Activated T-helper 1 cell treated with anti-CD3 and anti-CD28 coated beads, Interleukin-12 subunit alpha, Interleukin-12 subunit beta, Interleukin-2, Interleukin-4 antibody, amounts not matched to agents 30 ng/mL and 10 ng/mL and 1 ng/mL, durations not matched to agents 14 hours and 24 hours and 36 hours (primary cell): Measurements from ENCODE around the gene SPON1. TPM values are rescaled to one million over a fixed set of nuclear protein-coding genes. Genes with fewer than 3 reads are reported as not detected.

Source experiments
- DNase-seq: peaks from one replicate; pipeline ENCODE4 v3.0.0; 2021; ENCODE audit warnings: low spot score
- H3K27ac Mint-ChIP-seq: one replicate; pipeline ENCODE4 v1.8.0; 2021; ENCODE audit warnings: mild to moderate bottlenecking, mixed read lengths
- H3K27me3 Mint-ChIP-seq: one replicate; pipeline ENCODE4 v1.8.0; 2022; ENCODE audit warnings: mild to moderate bottlenecking, moderate library complexity, mixed read lengths; ENCODE audit not compliant: insufficient read depth
- H3K36me3 Mint-ChIP-seq: one replicate; pipeline ENCODE4 v1.8.0; 2021; ENCODE audit warnings: low read depth, mixed read lengths
- H3K4me1 Mint-ChIP-seq: one replicate; pipeline ENCODE4 v1.8.0; 2021; ENCODE audit warnings: low read depth, mixed read lengths
- H3K4me3 Mint-ChIP-seq: one replicate; pipeline ENCODE4 v1.8.0; 2021; ENCODE audit warnings: mild to moderate bottlenecking, moderate library complexity, mixed read lengths
- H3K9me3 Mint-ChIP-seq: one replicate; pipeline ENCODE4 v1.8.0; 2021; ENCODE audit warnings: mixed read lengths
- intact Hi-C: fragments of 100-400 bp; cut with micrococcal nuclease; formaldehyde crosslinking; loops from one replicate; pipeline ENCODE4 v1.15.1; 2024
- total RNA-seq: library from RNA; stranded (reverse); gene quantifications from 2 replicates; pipeline ENCODE4 v1.2.3, GENCODE V29; 2022

SPON1 gene
- total RNA-seq, 1 donor from 2014 or later, result 0.29 TPM

- H3K27ac Mint-ChIP-seq, result no peak overlapping the region
These were observed 155.1 kb downstream of the SPON1 start for GRCh38 chr11:14117632-14118031.

GRCh38 chr11:14118072-14118471 is 155.5 kb downstream of the SPON1 start:
- Mint-ChIP-seq H3K27ac (no peak overlapping the region), H3K9me3 (no peaks in the 10 kb centered on the region), H3K27me3 (no peaks in the 10 kb centered on the region), H3K4me1 (no peaks in the 10 kb centered on the region), H3K4me3 (no peak overlapping the region), H3K36me3 (no peaks in the 10 kb centered on the region)
- intact Hi-C loops, result no loop called here
- DNase-seq, result no peak

More at GRCh38 chr11:14117632-14118031, 155.1 kb downstream of the SPON1 start:
- no peaks in the 10 kb centered on the region for H3K9me3 Mint-ChIP-seq
- no peak for DNase-seq
- H3K4me1 Mint-ChIP-seq, result no peaks in the 10 kb centered on the region
- H3K4me3 Mint-ChIP-seq, result no peak overlapping the region
- intact Hi-C loops, result no loop called here
- no peaks in the 10 kb centered on the region for H3K36me3 Mint-ChIP-seq
- H3K27me3 Mint-ChIP-seq, result no peaks in the 10 kb centered on the region

DNA sequence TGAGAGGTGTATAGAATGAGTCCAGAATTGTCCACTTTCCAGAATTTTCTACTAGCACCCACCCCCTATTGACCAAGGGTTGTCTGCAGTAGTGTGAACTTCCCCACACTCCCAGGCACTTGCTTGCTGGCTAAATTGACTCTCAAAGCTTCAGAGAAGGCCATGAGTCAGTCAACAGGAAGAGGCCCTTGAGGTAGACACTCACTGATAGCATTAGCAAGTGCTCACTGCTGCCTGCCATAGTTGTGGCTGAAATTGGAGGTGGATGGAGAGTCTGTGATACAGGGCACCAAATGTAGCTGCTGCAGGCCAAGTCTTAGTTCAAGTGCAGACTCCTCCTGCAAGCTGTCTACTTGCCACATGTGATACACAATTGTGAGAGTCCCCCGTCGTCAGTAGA is 156.8 kb downstream of the SPON1 start:
- intact Hi-C loops, result no loop called here
- H3K27ac Mint-ChIP-seq, result no peak overlapping the region
- no peak for DNase-seq
- no peaks in the 10 kb centered on the region for H3K36me3 Mint-ChIP-seq
- H3K27me3 Mint-ChIP-seq, result no peaks in the 10 kb centered on the region
- no peak overlapping the region for H3K4me3 Mint-ChIP-seq
- no peaks in the 10 kb centered on the region for H3K4me1 Mint-ChIP-seq
- no peaks in the 10 kb centered on the region for H3K9me3 Mint-ChIP-seq

DNA sequence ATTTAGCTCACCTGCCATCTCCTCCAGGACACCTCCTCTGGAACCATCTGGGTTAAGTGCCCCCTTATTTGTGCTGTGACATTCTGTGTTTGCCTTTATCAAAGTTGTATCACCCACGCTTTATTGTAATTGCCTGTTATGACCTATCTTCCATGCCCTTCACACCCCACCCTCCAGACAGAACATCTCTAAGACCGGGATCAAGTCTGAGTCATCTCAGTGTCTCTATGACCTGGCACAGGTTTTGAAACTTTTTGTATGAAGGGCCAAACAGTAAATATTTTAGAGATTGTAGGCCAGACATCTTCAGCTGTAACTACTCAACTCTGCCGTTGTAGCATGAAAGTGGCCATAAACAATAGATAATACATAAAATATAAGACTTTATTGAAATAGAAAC is 161.8 kb downstream of the SPON1 start:
- intact Hi-C loops, result no loop called here
- H3K27me3 Mint-ChIP-seq, result no peaks in the 10 kb centered on the region
- DNase-seq, result no peak
- H3K36me3 Mint-ChIP-seq, result no peaks in the 10 kb centered on the region
- H3K4me3 Mint-ChIP-seq, result no peak overlapping the region
- H3K27ac Mint-ChIP-seq, result no peak overlapping the region
- no peaks in the 10 kb centered on the region for H3K4me1 Mint-ChIP-seq
- H3K9me3 Mint-ChIP-seq, result no peaks in the 10 kb centered on the region

- Mint-ChIP-seq H3K27me3 (no peaks in the 10 kb centered on the region), H3K36me3 (no peaks in the 10 kb centered on the region), H3K4me1 (no peaks in the 10 kb centered on the region), H3K4me3 (no peak overlapping the region), H3K9me3 (no peaks in the 10 kb centered on the region), H3K27ac (no peak overlapping the region)
- intact Hi-C loops, result no loop called here
- no peak for DNase-seq
These were observed 162.4 kb downstream of the SPON1 start for GRCh38 chr11:14124886-14125285.

- H3K4me3 Mint-ChIP-seq, result no peak overlapping the region
- H3K9me3 Mint-ChIP-seq, result no peaks in the 10 kb centered on the region
- DNase-seq, result no peak
- H3K27me3 Mint-ChIP-seq, result no peaks in the 10 kb centered on the region
- intact Hi-C loops, result no loop called here
- no peaks in the 10 kb centered on the region for H3K36me3 Mint-ChIP-seq
- H3K27ac Mint-ChIP-seq, result no peak overlapping the region
- H3K4me1 Mint-ChIP-seq, result no peaks in the 10 kb centered on the region
These were observed 163.0 kb downstream of the SPON1 start for GRCh38 chr11:14125529-14125928.

GRCh38 chr11:14127679-14128078 is 165.2 kb downstream of the SPON1 start:
- Mint-ChIP-seq H3K36me3 (no peaks in the 10 kb centered on the region), H3K4me1 (no peaks in the 10 kb centered on the region), H3K27ac (no peak overlapping the region), H3K4me3 (no peak overlapping the region), H3K9me3 (no peaks in the 10 kb centered on the region), H3K27me3 (peaks cover 3% of the 10 kb centered on the region)
- no peak for DNase-seq
- intact Hi-C loops, result no loop called here

DNA sequence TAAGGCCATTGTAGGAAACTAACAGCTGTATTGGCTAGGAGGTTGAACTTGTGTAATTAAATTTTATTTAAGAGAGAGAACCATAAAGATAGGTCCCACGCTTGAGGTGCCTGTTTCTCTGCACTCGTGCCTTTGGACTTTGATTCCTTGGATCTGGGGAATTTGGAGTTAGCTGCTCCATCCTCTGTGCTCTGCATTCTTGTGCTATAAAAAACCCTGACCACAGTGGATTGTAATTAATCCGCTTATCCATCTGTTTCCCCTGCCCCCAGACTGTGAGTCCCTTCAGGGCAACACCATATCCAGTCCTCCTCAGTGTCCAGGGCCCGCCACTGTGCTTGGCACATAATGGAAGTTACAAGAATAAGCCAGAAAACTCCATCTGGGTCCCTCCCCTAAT is 169.8 kb downstream of the SPON1 start:
- H3K27ac Mint-ChIP-seq, result no peak overlapping the region
- peaks cover 3% of the 10 kb centered on the region for H3K27me3 Mint-ChIP-seq
- no peaks in the 10 kb centered on the region for H3K36me3 Mint-ChIP-seq
- intact Hi-C loops, result no loop called here
- H3K9me3 Mint-ChIP-seq, result no peaks in the 10 kb centered on the region
- no peak overlapping the region for H3K4me3 Mint-ChIP-seq
- H3K4me1 Mint-ChIP-seq, result no peaks in the 10 kb centered on the region
- DNase-seq, result no peak

- Mint-ChIP-seq H3K27ac (no peak overlapping the region), H3K27me3 (peaks cover 3% of the 10 kb centered on the region), H3K36me3 (no peaks in the 10 kb centered on the region), H3K4me3 (no peak overlapping the region), H3K4me1 (no peaks in the 10 kb centered on the region), H3K9me3 (no peaks in the 10 kb centered on the region)
- no peak for DNase-seq
- intact Hi-C loops, result no loop called here
These were observed 170.9 kb downstream of the SPON1 start for GRCh38 chr11:14133381-14133780.

- H3K36me3 Mint-ChIP-seq, result no peaks in the 10 kb centered on the region
- no peak overlapping the region for H3K4me3 Mint-ChIP-seq
- no peak overlapping the region for H3K27ac Mint-ChIP-seq
- no peaks in the 10 kb centered on the region for H3K4me1 Mint-ChIP-seq
- intact Hi-C loops, result no loop called here
- no peak for DNase-seq
- H3K27me3 Mint-ChIP-seq, result peaks cover 3% of the 10 kb centered on the region
- H3K9me3 Mint-ChIP-seq, result no peaks in the 10 kb centered on the region
These were observed 174.0 kb downstream of the SPON1 start for GRCh38 chr11:14136561-14136960.

DNA sequence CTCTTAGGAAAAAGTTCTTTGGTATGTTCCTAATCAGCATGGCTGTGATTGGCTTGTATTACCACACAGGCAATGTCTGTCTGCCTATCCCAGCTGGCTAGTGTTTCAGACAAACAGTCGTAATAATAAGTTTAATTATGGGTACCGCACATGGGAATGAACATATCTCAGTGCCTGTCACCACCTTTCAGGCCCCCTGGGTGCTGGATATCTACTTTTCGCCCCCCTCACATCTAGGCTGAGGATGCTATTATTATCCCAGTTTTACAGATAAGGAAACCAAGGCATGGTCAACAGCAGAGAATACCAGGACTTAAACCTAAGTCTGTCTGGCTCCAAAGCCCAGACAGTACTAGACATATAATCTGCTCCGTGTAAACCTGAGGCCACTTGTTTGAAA is 174.8 kb downstream of the SPON1 start:
- intact Hi-C loops, result no loop called here

GRCh38 chr11:14140991-14141390 is 178.5 kb downstream of the SPON1 start:
- intact Hi-C loops, result no loop called here
- no peaks in the 10 kb centered on the region for H3K27me3 Mint-ChIP-seq
- no peak overlapping the region for H3K27ac Mint-ChIP-seq
- H3K4me3 Mint-ChIP-seq, result no peak overlapping the region
- peaks cover 4% of the 10 kb centered on the region for H3K4me1 Mint-ChIP-seq
- no peaks in the 10 kb centered on the region for H3K9me3 Mint-ChIP-seq
- no peak for DNase-seq
- no peaks in the 10 kb centered on the region for H3K36me3 Mint-ChIP-seq

More for the DNA sequence above, 174.8 kb downstream of the SPON1 start:
- H3K4me1 Mint-ChIP-seq, result no peaks in the 10 kb centered on the region
- H3K9me3 Mint-ChIP-seq, result no peaks in the 10 kb centered on the region
- no peaks in the 10 kb centered on the region for H3K36me3 Mint-ChIP-seq
- no peak for DNase-seq
- no peak overlapping the region for H3K4me3 Mint-ChIP-seq
- H3K27ac Mint-ChIP-seq, result no peak overlapping the region
- H3K27me3 Mint-ChIP-seq, result peaks cover 3% of the 10 kb centered on the region

GRCh38 chr11:14141676-14142075 is 179.2 kb downstream of the SPON1 start:
- intact Hi-C loops, result no loop called here
- Mint-ChIP-seq H3K4me3 (no peak overlapping the region), H3K9me3 (no peaks in the 10 kb centered on the region), H3K27ac (no peak overlapping the region), H3K4me1 (peaks cover 4% of the 10 kb centered on the region), H3K36me3 (no peaks in the 10 kb centered on the region), H3K27me3 (no peaks in the 10 kb centered on the region)
- DNase-seq, result no peak

DNA sequence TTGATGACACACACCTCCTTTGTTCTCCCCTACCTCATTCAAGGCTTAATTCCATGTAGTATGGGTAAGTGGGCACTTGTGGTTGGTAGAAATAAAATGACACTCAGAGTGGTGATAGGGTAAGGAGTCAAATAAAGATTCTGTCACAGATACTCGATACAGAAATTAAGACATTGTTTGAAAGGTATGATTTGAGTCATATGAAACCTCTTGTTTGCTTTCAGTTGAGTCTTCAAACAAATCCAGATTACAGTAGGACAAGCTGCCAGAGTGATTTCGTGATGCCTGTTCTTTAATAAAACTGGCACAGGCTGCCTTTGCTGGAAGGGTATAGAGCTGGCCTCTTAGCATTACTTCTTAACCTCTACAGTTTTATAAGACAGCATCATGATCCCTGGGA is 182.4 kb downstream of the SPON1 start:
- intact Hi-C loops, result loop anchor here (2.0 kb wide), 1 partner anchor 70 kb away; no protein-coding TSS in a partner anchor
- H3K4me3 Mint-ChIP-seq, result no peak overlapping the region
- no peaks in the 10 kb centered on the region for H3K9me3 Mint-ChIP-seq
- H3K36me3 Mint-ChIP-seq, result no peaks in the 10 kb centered on the region
- peaks cover 7% of the 10 kb centered on the region for H3K27me3 Mint-ChIP-seq
- H3K4me1 Mint-ChIP-seq, result peaks cover 4% of the 10 kb centered on the region
- no peak for DNase-seq
- H3K27ac Mint-ChIP-seq, result no peak overlapping the region
